ENCODE measurements around the gene SS18L1.

Gene SS18L1

DNA sequence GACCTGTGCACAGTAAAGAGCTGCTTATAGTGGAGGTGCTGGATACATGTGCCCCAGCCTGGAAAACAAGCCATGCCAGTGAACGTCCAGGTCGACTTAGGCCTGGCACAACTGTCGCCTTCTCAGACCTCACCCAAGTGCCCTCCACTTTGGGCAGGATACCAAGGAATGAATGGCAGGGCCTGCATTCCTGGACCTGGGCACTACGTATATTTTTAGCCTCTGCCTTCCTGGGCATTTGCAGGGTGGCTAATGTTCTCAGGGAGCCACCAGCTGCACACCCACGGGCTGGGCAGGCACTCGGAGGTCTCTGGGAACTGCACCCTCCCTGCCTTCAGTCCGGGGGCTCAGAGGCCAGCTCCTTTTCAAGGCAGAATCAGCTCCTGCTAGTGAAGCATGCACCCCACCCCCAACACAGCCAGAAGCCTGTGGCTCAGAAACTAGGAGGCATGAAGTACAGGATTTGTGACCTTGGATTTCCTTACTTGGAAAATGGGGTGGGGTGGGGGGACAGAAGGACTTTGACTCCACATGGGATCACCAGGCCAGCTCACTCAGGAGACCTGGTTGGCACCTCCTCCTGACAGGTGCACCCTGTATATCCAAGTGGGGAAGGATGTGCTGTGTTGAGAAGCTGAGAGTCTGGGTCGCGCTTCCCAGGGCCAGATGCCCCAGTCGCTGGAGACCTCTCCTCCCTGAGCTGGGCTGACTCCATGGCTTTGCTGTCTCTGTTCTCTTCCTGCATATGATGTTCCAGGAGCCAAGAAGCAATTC, 23.8 kb upstream of the SS18L1 start:
- in situ Hi-C loops (cut with MboI; ENCODE audit: low sequenced_read_pairs), result no loop called here

- in situ Hi-C loops (cut with MboI; ENCODE audit: low sequenced_read_pairs), result no loop called here
Measured at GRCh38 chr20:62120365-62120762, 23.2 kb upstream of the SS18L1 start.

GRCh38 chr20:62120990-62121775, 22.4 kb upstream of the SS18L1 start:
- in situ Hi-C loops (cut with MboI; ENCODE audit: low sequenced_read_pairs), result no loop called here

DNA sequence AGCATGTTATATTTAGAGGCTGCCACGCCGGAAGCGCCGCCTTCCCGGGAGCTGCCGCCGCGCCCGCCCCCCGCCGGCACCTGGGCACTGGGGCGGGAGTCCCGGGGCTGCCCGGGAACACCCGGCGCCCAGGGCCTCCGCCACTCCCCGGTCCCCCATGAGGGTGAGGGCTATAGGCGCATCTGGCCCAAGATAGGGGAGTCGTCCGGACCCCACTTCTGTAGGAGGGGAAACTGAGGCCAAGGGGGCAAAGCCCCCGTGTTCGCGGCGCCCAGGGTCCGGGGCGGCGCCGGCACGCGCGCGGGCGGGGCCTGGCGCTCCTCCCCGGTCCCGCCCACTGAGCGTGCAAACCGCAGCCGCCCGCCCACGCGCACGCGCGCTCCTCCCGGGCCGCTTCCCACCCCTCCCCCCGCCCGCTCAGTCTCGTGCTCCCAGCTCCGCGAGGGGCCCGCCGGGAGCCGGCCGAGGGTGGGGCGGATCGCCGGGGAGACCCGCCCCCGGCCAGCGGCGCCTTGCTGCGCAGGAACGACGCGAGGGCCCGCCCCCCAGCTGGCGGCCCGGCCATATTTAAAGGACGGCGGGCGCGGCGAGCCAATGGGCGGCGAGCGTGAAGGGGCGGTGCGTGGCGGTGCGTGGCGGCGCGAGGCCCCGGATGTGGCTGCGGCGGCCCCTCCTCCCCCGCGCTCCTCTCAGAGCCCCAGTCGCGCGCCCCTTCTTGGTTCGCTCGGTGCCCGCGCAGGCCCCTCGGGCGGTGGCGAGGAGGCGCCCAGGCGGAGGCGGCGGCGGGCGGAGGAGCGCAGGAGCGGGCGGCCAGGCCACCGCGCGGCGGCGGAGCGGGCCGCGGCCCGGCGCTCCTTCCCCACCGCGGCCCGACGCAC, 21.6 kb upstream of the SS18L1 start, which contains the start of gene LSM14B:
LSM14B (plus strand) TSS at position 700 of the 878 bp plus-strand sequence. CDS start 192 bp downstream, outside the sequence.
- in situ Hi-C loops (cut with MboI; ENCODE audit: low sequenced_read_pairs), result no loop called here

DNA sequence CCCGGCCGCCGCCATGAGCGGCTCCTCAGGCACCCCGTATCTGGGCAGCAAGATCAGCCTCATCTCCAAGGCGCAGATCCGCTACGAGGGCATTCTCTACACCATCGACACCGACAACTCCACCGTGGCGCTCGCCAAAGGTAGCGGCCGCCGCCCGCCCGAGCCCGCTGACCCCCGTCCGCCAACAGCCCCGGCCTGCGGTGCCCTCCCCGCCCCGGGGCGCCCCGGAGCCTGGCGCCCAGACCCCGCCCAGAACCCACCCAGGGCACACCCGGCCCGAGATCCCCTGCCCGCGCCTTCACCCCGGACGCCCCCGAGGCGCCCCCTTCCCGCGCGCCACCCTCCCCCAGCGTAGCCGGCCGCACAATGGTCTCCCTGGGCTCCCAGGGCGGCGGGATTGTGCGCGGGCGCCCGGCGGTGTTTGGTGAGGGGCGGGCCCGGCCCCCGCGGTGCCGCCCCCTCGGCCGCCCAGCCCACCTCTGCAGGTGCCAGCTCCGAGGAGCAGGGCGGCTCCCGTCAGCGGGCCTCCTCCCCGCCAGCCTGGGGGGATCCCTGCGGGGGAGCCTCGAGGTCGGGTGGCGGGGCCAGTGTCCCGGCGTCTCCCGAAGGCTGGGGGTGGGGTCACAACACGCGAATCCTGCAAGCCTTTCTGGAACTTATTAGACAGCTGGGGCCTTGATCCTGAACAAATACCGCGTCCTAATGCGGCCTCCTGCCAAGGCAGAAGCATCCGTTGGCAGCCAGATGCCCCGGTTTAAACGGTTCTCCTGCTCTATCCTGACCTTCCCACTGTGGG, 20.7 kb upstream of the SS18L1 start:
- in situ Hi-C loops (cut with MboI; ENCODE audit: low sequenced_read_pairs), result no loop called here

DNA sequence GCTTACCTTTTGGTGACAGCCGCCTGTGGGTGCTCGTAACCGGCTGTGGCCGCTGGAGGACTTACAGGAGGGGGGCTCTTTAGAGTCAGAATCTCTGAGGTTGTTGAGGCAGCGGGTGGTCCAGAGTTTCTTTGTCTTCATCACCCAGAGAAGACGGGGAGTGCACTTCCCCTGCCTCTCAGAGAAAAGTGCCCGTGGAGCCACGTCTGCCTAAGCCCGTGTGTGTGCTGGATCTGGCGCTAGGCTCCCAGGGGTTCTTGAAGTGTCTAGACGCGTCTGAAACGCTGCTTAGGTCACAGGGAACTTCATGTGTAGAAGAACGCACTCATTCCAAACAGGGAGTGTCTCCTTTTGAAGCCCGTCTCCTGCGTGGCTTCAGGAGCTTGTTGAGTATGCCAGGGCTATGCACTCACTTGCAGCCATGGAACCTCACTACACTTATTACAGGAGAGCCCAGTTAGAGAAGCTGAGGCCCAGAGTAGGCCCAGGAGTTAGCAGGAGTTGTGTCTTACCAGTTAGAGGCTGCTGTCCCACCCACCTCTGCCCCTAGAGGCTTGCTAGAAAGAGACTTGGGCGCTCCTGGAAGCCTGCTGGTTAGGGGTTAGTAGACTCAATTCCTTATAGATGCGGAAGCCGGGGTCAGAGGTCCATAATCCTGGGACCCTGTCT, 20.0 kb upstream of the SS18L1 start:
- in situ Hi-C loops (cut with MboI; ENCODE audit: low sequenced_read_pairs), result no loop called here

DNA sequence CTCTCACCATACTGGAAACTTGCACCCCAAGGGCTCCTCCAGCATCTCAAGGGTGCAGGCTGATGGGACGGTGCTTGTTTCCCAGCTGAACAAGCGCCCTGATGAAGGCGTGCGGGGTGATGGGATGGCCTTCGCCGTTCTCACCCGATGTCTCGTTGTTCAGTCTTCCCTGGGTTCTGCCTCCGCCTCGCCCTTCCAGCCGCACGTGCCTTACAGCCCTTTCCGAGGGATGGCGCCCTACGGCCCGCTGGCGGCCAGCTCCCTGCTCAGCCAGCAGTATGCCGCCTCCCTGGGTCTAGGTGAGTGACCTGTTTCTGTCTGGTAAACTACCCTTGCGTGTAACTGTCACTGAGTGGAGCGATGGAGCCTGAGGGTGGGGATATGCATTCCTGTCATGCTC, 17.4 kb upstream of the SS18L1 start:
- in situ Hi-C loops (cut with MboI; ENCODE audit: low sequenced_read_pairs), result no loop called here

DNA sequence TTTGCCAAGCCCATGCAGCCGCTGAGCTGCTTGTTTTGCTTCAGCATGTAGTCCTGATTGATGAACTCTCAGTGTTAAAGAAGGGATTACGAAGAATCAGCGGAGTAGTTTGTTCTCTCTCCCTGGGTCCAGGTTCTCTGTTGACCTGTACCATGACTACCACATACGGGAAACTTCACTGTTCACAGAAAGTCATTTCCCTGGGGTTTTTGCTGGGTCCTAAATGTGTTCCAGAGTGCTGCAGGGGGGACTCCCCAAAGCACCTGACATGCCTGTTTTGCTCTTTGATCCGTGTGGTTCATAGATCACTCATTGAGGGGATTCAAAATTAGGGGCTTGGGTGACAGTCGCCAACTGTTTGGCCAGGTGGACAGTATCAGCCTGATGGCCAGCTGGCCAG, 15.8 kb upstream of the SS18L1 start:
- in situ Hi-C loops (cut with MboI; ENCODE audit: low sequenced_read_pairs), result no loop called here

GRCh38 chr20:62128502-62128901, 15.1 kb upstream of the SS18L1 start:
- in situ Hi-C loops (cut with MboI; ENCODE audit: low sequenced_read_pairs), result no loop called here

- in situ Hi-C loops (cut with MboI; ENCODE audit: low sequenced_read_pairs), result no loop called here
Measured at GRCh38 chr20:62129731-62130531, 13.6 kb upstream of the SS18L1 start.

DNA sequence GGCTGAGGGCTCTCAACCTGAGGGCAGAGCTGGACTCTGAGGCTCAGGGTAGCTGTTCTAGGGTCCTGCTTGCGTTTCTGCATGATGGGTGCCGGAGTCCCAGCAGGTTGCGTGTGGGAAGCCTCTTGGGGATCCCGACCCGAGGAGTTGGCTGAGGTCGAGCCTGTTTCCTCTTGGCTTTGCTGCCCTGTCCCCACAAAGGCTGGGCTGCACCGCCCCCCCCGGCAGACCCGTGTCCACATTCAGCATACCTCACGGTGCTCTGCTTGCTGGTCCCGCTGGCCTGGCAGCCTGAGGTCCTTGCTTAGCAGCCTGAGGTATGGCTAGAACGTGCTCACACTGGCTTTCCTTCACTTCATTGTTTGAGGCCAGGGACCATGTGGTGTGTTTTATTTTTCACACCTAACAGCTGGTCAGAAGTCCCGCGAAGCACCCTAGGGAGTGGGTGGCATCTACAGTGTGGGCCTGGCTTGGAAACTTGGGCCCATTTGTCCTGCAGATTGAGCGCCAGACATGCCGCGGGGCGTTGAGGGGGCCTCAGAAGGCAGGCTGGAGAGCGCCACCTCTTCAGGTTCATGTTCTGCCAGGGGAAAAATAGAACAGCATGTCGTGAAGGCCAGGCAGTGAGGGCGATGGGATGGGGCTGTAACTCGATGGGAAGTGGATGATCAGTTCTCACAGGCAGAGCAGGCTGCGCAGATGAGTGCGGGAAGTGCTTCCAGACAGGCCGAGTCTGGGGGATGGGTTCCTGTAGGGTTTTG, 11.8 kb upstream of the SS18L1 start:
- in situ Hi-C loops (cut with MboI; ENCODE audit: low sequenced_read_pairs), result no loop called here

DNA sequence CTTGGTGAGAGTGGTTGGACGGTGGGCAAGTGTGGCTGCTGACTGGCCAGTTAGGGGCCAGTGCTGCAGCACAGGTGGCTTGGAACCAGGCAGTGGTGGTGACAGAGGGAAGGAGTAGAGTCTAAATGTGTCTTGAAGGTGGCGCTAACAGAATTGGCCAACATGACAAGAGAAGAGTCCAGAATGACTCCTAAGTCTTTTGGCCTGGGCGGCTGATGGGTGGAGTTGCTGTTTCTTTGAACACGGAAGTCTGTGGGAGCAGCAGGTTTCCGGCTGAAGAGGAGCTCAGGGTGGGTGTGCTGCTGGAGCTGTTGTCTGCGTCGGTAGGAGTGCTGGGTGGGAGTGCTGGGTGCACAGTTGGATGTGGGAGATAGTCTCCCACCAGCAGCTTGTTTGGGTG, 11.1 kb upstream of the SS18L1 start:
- in situ Hi-C loops (cut with MboI; ENCODE audit: low sequenced_read_pairs), result no loop called here

DNA sequence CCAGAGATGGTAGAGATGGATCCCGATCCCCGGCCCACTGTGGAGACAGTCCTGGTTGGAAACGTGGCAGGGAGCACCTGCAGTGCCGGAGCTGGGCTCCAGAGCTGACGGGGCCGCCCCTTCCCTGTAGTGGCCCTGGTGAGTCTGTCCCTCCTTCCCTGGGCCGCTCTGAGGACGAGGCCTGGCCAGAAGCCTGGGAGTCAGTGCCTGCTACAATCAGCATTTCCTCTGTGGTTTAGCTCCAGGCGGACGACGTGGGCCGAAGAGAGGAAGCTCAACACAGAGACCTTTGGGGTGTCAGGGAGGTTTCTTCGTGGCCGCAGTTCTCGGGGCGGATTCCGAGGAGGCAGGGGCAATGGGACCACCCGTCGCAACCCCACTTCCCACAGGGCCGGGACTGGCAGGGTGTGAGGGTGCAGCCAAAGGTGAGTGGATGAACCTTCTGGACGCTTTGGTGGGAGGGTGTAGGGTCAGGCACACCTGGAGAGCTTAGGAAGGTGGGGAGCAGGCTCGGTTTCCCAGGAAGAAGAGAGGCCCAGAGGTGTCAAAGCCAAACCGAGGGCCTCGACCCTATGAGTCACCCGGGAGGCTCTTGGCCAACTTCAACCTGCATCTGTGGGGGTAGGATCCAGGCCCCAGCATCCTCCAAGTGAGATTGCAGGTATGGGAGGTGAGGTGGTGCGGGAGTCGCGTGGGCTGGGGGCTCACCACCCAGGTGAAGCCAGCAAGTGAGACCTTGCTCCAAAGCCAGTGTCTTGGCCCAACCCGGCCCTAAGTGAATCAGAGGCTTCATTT, 10.3 kb upstream of the SS18L1 start:
- in situ Hi-C loops (cut with MboI; ENCODE audit: low sequenced_read_pairs), result no loop called here

- in situ Hi-C loops (cut with MboI; ENCODE audit: low sequenced_read_pairs), result no loop called here
Measured at GRCh38 chr20:62133864-62134263, 9.7 kb upstream of the SS18L1 start.

DNA sequence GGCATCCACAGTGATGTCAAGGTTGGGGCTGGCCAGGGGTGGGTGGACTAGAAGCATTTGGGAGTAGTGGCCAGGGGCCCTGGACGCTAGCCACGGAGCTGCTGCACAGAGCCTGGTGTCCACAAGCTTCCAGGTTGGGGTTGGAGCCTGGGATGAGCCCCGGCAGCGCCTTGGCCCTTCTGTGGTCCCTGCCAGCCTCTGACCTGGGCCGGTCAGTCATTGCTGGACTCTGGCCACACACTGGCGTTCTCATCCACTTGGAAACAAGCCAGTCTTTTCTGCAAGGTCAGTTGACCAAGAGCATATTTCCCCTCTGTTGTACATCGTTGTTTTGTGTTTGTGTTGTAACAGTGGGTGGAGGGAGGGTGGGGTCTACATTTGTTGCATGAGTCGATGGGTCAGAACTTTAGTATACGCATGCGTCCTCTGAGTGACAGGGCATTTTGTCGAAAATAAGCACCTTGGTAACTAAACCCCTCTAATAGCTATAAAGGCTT, 8.8 kb upstream of the SS18L1 start:
- in situ Hi-C loops (cut with MboI; ENCODE audit: low sequenced_read_pairs), result no loop called here

DNA sequence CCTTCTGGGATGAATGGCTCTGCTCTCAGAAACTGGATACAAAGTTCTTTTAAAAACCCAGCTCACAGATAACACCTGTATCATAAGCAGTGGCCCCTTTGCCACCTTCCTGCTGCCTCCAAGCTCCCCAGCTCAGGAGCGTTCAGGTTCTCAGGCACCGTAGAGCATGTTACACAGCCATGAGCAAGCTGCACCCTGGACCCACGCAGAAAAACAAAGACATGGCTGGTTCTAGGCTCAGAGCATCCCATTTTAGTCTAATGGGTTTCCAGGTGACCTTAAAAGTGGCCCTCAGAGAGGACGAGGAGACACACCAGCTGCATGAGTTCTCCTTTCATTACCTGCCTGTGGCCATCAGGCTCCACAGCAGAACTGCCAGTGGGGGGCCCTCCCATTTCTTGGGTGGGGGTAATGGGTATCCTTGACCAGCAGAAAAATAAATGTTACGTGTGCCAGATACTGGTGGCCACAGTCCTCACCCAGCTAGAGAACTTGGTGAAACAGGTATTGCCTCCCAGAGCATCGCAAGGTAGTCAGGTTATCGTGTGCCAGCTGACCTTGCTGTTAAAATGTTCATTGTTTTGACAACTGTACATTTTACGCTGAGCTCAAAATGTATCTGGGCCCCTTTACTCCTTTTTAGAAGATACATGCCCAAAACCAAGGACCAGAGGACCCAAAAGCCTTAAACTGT, 7.8 kb upstream of the SS18L1 start:
- in situ Hi-C loops (cut with MboI; ENCODE audit: low sequenced_read_pairs), result no loop called here

Data from HL-60/S4 (cell line).